ENCODE results near the gene MRPS18A. TPM values are rescaled to one million over a fixed set of nuclear protein-coding genes. Genes with fewer than 3 reads are reported as not detected.

MRPS18A gene
- total and polyA plus RNA-seq, 2 experiments from 2014 or later: 33.7 to 39.2 TPM

DNA sequence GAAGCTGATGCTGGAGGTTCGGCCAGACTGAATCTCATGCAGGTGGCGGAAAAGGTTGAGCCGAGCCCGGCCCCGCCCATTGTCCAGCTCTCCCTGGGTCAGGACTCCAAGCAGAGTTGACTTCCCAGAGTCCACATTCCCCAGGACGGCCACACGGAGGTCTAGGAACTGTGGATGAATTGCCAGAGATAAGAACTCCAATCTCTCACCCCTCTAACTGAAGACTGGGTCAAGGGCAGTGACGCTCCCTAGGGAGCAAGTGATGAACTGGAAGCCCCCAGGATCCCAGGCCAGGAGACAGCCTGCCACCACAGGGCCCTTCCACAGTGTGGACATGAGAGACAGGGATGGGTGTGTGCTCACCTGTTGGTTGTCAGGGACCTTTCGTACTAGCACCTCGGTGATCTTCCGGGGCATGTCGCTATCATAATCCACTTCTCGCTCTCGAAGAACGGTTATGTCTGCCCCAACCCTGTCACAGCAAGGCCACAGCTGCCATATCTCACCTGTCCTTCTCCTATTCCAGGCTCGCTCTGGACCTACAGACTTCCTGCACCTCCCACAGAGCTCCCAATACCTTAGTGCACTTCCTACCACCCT is 62.1 kb downstream of the MRPS18A start:
- H3K4me3 ChIP-seq: no peak overlapping the region
- H3K9me2 ChIP-seq (ENCODE audit: insufficient read depth): no peaks in the 10 kb centered on the region
- no peak overlapping the region for H3K27ac ChIP-seq
- H3K27me3 ChIP-seq (replicated peaks; ENCODE audit: insufficient read depth): no peaks in the 10 kb centered on the region
- TF ChIP-seq EZH2 (IDR thresholded peaks at IDR 0.05; ENCODE audit: insufficient read depth, poor library complexity, severe bottlenecking) (no peak), EZH2phosphoT487 (IDR thresholded peaks at IDR 0.05; ENCODE audit: insufficient read depth, low read depth) (no peak)
- H3K4me2 ChIP-seq (ENCODE audit: unreplicated experiment): peak overlapping the region; percentile 4
- in situ Hi-C loops (cut with MboI): no loop called here
- peaks cover 70% of the 10 kb centered on the region for H3K79me2 ChIP-seq (ENCODE audit: insufficient read depth)
- no peak overlapping the region for H2AFZ ChIP-seq
- DNase-seq: no peak
- peak overlapping the region; percentile 98; the same call in 1 of the 2 replicates for H3K9ac ChIP-seq
- peaks cover 10% of the 10 kb centered on the region for H3F3A ChIP-seq (ENCODE audit: insufficient read depth)
- 95 to 97% methylated on average over 16 of the region's 16 CpGs for WGBS, 2 experiments (ENCODE audit: low coverage in 1 of 2, low lambda C conversion rate in 2 of 2, missing lambda C conversion rate in 2 of 2)
- H3K9me3 ChIP-seq (ENCODE audit: low read depth): no peaks in the 10 kb centered on the region
- H4K20me1 ChIP-seq (ENCODE audit: insufficient read depth): no peaks in the 10 kb centered on the region
- peaks cover 49% of the 10 kb centered on the region for H3K36me3 ChIP-seq (ENCODE audit: low read depth)
- peaks cover 20% of the 10 kb centered on the region for H3K4me1 ChIP-seq (ENCODE audit: insufficient read depth)

DNA sequence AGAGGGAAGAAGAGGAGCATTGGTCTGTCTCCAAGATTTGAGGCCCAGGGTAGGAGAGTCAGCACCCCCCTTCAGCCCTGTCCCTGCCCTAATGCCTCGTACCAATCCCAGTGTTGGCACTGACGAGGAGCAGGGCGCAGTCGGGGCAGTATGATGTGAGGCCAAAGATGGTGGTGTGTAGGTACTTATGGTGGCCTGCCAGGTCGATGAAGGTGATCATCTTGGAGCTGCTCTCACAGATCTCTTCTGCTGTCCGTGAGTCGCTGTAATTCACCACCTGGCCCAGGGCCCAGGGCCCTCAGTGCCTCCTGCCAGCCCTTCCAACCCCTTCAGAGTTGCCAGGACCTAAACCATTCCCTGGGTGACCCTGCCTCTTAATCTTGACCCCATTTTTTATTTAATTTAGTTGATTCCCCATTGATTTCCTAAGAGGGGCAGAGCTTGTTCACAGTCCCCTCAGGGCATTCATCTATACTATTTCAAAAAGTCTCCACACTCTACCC is 62.8 kb downstream of the MRPS18A start:
- Histone ChIP-seq H3K4me3 (no peak overlapping the region), H3K27ac (no peak overlapping the region), H2AFZ (no peak overlapping the region), H3K9me3 (ENCODE audit: low read depth) (no peaks in the 10 kb centered on the region), H3K79me2 (ENCODE audit: insufficient read depth) (peaks cover 70% of the 10 kb centered on the region), H4K20me1 (ENCODE audit: insufficient read depth) (no peaks in the 10 kb centered on the region), H3K27me3 (replicated peaks; ENCODE audit: insufficient read depth) (no peaks in the 10 kb centered on the region), H3K4me1 (ENCODE audit: insufficient read depth) (peaks cover 17% of the 10 kb centered on the region), H3K4me2 (ENCODE audit: unreplicated experiment) (no peak overlapping the region), H3K9ac (no peak overlapping the region), H3K36me3 (ENCODE audit: low read depth) (peaks cover 53% of the 10 kb centered on the region), H3K9me2 (ENCODE audit: insufficient read depth) (no peaks in the 10 kb centered on the region), H3F3A (ENCODE audit: insufficient read depth) (peaks cover 9% of the 10 kb centered on the region)
- in situ Hi-C loops (cut with MboI): no loop called here
- 97 to 99% methylated on average over 7 of the region's 7 CpGs for WGBS, 2 experiments (ENCODE audit: low coverage in 1 of 2, low lambda C conversion rate in 2 of 2, missing lambda C conversion rate in 2 of 2)
- DNase-seq: no peak
- no peak for TF ChIP-seq EZH2 (IDR thresholded peaks at IDR 0.05; ENCODE audit: insufficient read depth, poor library complexity, severe bottlenecking)
- no peak for TF ChIP-seq EZH2phosphoT487 (IDR thresholded peaks at IDR 0.05; ENCODE audit: insufficient read depth, low read depth)

DNA sequence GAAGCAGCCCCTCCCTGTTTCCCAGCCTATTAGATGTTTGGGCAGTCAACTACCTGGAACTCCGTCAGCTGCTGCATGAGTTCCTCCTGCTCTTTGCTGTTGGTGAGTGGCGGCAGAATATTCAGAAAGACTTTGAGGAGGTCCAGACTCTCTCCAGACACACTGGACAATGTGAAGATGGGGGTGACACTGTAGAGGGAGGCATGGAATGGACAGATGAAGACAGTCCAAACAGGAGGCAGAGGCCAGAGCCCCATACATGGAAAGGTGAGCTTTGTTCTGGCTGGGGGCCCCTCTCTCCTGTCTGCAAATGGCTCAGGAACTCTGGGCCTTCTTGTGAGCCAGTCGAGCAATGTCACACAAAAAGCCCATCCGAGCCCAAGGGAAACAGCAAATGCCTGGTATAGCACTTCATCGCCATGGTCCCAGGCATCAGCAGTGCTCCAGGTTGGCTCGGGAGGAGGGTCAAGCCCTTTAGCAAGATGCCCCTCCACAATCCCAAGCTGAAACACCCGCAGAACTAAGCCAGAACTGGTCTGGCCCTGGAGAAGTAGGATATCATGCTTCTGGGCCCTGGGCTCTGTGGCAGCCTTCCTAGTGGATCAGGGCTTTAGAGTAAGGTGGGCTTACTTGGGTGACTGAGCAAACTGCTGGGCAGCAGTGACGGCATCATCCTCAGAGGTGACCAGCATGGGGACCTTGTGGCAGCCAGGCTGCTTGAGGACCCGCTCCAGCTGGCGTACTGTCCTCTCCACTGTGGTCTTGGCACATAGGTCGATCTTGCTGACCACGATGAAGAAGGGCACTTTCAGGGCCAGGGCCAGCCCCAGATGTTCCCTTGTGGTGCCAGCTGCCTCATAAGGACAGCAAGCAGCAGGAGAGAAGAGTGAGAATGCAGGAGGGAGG is 63.5 kb downstream of the MRPS18A start:
- H3K9ac ChIP-seq: no peak overlapping the region
- peaks cover 16% of the 10 kb centered on the region for H3F3A ChIP-seq (ENCODE audit: insufficient read depth)
- no peak for DNase-seq
- no peaks in the 10 kb centered on the region for H3K9me3 ChIP-seq (ENCODE audit: low read depth)
- H3K27ac ChIP-seq: no peak overlapping the region
- no peaks in the 10 kb centered on the region for H3K9me2 ChIP-seq (ENCODE audit: insufficient read depth)
- WGBS, 2 experiments (ENCODE audit: low coverage in 1 of 2, low lambda C conversion rate in 2 of 2, missing lambda C conversion rate in 2 of 2): 91% methylated on average over 11 to 12 of the region's 12 CpGs
- no peak for TF ChIP-seq EZH2phosphoT487 (IDR thresholded peaks at IDR 0.05; ENCODE audit: insufficient read depth, low read depth)
- no peak for TF ChIP-seq EZH2 (IDR thresholded peaks at IDR 0.05; ENCODE audit: insufficient read depth, poor library complexity, severe bottlenecking)
- H3K36me3 ChIP-seq (ENCODE audit: low read depth): peaks cover 59% of the 10 kb centered on the region
- in situ Hi-C loops (cut with MboI): no loop called here
- H3K79me2 ChIP-seq (ENCODE audit: insufficient read depth): peaks cover 70% of the 10 kb centered on the region
- H3K4me1 ChIP-seq (ENCODE audit: insufficient read depth): peaks cover 17% of the 10 kb centered on the region
- no peak overlapping the region for H3K4me3 ChIP-seq
- no peak overlapping the region for H3K4me2 ChIP-seq (ENCODE audit: unreplicated experiment)
- H3K27me3 ChIP-seq (replicated peaks; ENCODE audit: insufficient read depth): no peaks in the 10 kb centered on the region
- H4K20me1 ChIP-seq (ENCODE audit: insufficient read depth): no peaks in the 10 kb centered on the region
- H2AFZ ChIP-seq: no peak overlapping the region

DNA sequence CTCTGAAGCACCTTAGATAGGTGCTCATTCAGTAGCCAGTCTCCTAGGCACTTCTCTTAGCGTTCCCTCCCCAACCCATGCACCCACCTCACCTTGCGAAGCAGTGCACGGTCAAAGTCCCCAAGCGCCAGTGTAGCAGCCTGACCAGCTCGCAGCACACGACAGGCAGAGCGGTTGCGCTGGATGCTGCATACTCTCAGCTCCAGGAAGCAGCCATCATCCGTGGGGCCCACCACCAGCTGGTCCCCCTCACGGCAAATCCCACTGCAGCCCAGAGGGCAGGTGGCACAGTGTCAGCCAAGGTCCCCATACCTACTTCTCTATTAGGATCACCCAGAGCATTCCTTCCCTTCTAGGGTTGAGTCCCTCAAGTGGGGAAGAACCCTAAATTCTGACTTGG is 65.0 kb downstream of the MRPS18A start:
- 91 to 95% methylated on average over 10 of the region's 10 CpGs for WGBS, 2 experiments (ENCODE audit: low coverage in 1 of 2, low lambda C conversion rate in 2 of 2, missing lambda C conversion rate in 2 of 2)

More for the DNA sequence above, 65.0 kb downstream of the MRPS18A start:
- in situ Hi-C loops (cut with MboI): no loop called here
- Histone ChIP-seq H3K4me3 (no peak overlapping the region), H2AFZ (no peak overlapping the region), H3K27ac (no peak overlapping the region), H3K27me3 (replicated peaks; ENCODE audit: insufficient read depth) (no peaks in the 10 kb centered on the region), H3K9me2 (ENCODE audit: insufficient read depth) (no peaks in the 10 kb centered on the region), H3K36me3 (ENCODE audit: low read depth) (peaks cover 59% of the 10 kb centered on the region), H3K79me2 (ENCODE audit: insufficient read depth) (peaks cover 56% of the 10 kb centered on the region), H3K9ac (no peak overlapping the region), H3K9me3 (ENCODE audit: low read depth) (no peaks in the 10 kb centered on the region), H3K4me1 (ENCODE audit: insufficient read depth) (peaks cover 13% of the 10 kb centered on the region), H4K20me1 (ENCODE audit: insufficient read depth) (no peaks in the 10 kb centered on the region), H3K4me2 (ENCODE audit: unreplicated experiment) (no peak overlapping the region), H3F3A (ENCODE audit: insufficient read depth) (peaks cover 28% of the 10 kb centered on the region)
- no peak for DNase-seq
- TF ChIP-seq EZH2phosphoT487 (IDR thresholded peaks at IDR 0.05; ENCODE audit: insufficient read depth, low read depth) (no peak), EZH2 (IDR thresholded peaks at IDR 0.05; ENCODE audit: insufficient read depth, poor library complexity, severe bottlenecking) (no peak)

All from GM23248 (cell line).